ENCODE measurements around the gene CCNYL1. TPM values are rescaled to one million over a fixed set of nuclear protein-coding genes. Genes with fewer than 3 reads are reported as not detected.

Gene CCNYL1
- total and polyA plus RNA-seq, 2 donors (not counting 1 experiment from before 2014, with no cell fraction given) = 8.8 to 18.4 TPM

DNA sequence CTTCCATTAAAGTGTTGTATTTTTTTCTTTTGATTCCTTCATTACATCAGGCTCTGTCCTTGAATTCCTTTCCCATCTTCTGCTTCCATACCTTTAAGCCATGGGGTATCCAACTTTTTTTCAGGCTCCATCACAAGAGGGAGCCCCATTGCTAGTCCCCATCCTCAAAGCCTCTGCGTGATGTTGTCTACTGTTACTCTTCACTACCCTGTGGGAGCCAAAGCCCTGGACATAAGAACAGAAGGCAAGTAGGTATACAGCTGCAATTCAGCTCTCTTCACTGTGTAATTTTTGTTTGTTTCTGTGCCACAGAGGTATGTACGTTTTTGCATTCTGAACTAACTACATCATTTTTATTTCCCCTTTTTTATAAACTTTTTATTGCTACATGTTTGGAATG is 36.6 kb upstream of the CCNYL1 start:
- Histone ChIP-seq H3K36me3 (ENCODE audit: control insufficient read depth, insufficient read depth, low read length) (no peaks in the 10 kb centered on the region), H2AFZ (ENCODE audit: low read length) (no peak overlapping the region), H3K9ac (ENCODE audit: insufficient read depth, low read length) (no peak overlapping the region), H3K79me2 (ENCODE audit: control insufficient read depth, insufficient read depth, low read length) (no peaks in the 10 kb centered on the region), H4K20me1 (ENCODE audit: control insufficient read depth, extremely low read depth, insufficient read depth, low read length) (no peaks in the 10 kb centered on the region), H3K4me2 (ENCODE audit: extremely low read depth, insufficient read depth, low read length) (no peak overlapping the region), H3K4me3 (replicated peaks in 1 of 4; ENCODE audit: control extremely low read depth in 1 of 4, insufficient read depth in 1 of 4, low read depth in 3 of 4, low read length in 4 of 4) (no peak overlapping the region), H3K27me3 (ENCODE audit: control insufficient read depth, insufficient read depth, low read length) (no peaks in the 10 kb centered on the region), H3K9me3 (ENCODE audit: control insufficient read depth, insufficient read depth, low read depth, low read length) (no peaks in the 10 kb centered on the region), H3K4me1 (ENCODE audit: control insufficient read depth, extremely low read depth, insufficient read depth, low read length) (peaks cover 3% of the 10 kb centered on the region), H3K27ac (ENCODE audit: insufficient read depth, low read length) (no peak overlapping the region)
- TF ChIP-seq CTCF (conservative IDR thresholded peaks at IDR 0.05 in 1 of 2, IDR thresholded peaks at IDR 0.05 in 1 of 2; ENCODE audit: low read depth in 1 of 2, low read length in 2 of 2) (no peak), EZH2 (IDR thresholded peaks at IDR 0.05; ENCODE audit: low read length, missing control alignments) (no peak)
- DNase-seq (ENCODE audit: low read depth in 2 of 2) = no peak

DNA sequence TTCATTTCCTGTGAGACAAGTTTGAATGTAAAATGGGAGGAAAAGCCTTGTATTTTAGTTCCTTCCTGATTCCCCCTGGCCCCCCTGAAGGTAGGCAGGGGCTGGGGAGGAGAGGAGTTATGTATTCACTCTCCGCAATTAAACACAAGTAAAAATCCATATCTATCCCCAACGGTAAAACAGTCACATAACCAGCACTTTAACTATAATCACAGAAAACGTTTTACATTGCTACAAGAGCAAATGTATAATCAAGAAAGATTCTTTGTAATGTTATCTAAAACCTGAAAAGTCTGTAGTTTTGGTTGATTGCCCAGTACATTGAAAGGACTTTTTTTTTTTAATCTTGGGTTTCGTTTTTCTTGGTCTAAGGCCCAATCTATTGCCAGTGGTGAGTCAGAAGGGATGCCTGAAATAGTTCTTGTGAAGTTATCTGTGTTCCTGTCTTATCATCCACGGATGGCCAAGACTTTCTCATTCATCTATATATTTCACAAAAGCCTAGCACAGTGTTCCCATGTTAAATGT is 34.5 kb upstream of the CCNYL1 start:
- Histone ChIP-seq H3K4me1 (ENCODE audit: control insufficient read depth, extremely low read depth, insufficient read depth, low read length) (peaks cover 3% of the 10 kb centered on the region), H2AFZ (ENCODE audit: low read length) (no peak overlapping the region), H4K20me1 (ENCODE audit: control insufficient read depth, extremely low read depth, insufficient read depth, low read length) (no peaks in the 10 kb centered on the region), H3K4me3 (replicated peaks in 1 of 4; ENCODE audit: control extremely low read depth in 1 of 4, insufficient read depth in 1 of 4, low read depth in 3 of 4, low read length in 4 of 4) (no peak overlapping the region), H3K27ac (ENCODE audit: insufficient read depth, low read length) (no peak overlapping the region), H3K36me3 (ENCODE audit: control insufficient read depth, insufficient read depth, low read length) (no peaks in the 10 kb centered on the region), H3K4me2 (ENCODE audit: extremely low read depth, insufficient read depth, low read length) (peak overlapping the region; percentile 30), H3K79me2 (ENCODE audit: control insufficient read depth, insufficient read depth, low read length) (no peaks in the 10 kb centered on the region), H3K9me3 (ENCODE audit: control insufficient read depth, insufficient read depth, low read depth, low read length) (no peaks in the 10 kb centered on the region), H3K9ac (ENCODE audit: insufficient read depth, low read length) (no peak overlapping the region), H3K27me3 (ENCODE audit: control insufficient read depth, insufficient read depth, low read length) (no peaks in the 10 kb centered on the region)
- TF ChIP-seq CTCF (conservative IDR thresholded peaks at IDR 0.05 in 1 of 2, IDR thresholded peaks at IDR 0.05 in 1 of 2; ENCODE audit: low read depth in 1 of 2, low read length in 2 of 2) (no peak), EZH2 (IDR thresholded peaks at IDR 0.05; ENCODE audit: low read length, missing control alignments) (no peak)
- DNase-seq (ENCODE audit: low read depth in 2 of 2) = peak; percentile 74 to 92

DNA sequence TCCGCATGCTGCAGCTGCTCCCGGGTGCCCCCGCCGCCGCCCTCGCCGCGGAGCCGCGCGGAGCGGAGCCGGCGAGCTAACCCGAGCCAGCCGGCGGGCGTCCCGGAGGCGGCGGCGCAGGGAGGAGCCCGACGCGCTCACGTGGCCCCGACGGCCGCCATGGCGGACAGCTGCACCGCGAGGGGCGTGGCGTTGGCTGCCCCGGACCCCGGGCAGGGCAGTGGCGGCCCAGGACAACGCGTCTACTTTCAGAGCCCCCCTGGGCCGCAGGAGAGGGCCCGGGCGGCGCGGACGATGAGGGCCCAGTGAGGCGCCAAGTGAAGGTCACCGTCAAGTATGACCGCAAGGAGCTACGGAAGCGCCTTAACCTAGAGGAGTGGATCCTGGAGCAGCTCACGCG is 30.0 kb upstream of the CCNYL1 start:
- H3K4me3 ChIP-seq (replicated peaks in 1 of 4; ENCODE audit: control extremely low read depth in 1 of 4, insufficient read depth in 1 of 4, low read depth in 3 of 4, low read length in 4 of 4) = no peak overlapping the region
- no peak overlapping the region for H2AFZ ChIP-seq (ENCODE audit: low read length)
- H3K4me2 ChIP-seq (ENCODE audit: extremely low read depth, insufficient read depth, low read length) = no peak overlapping the region
- no peak for DNase-seq (ENCODE audit: low read depth in 2 of 2)
- H3K9me3 ChIP-seq (ENCODE audit: control insufficient read depth, insufficient read depth, low read depth, low read length) = no peaks in the 10 kb centered on the region
- H3K4me1 ChIP-seq (ENCODE audit: control insufficient read depth, extremely low read depth, insufficient read depth, low read length) = peaks cover 7% of the 10 kb centered on the region
- no peak overlapping the region for H3K27ac ChIP-seq (ENCODE audit: insufficient read depth, low read length)
- no peaks in the 10 kb centered on the region for H3K79me2 ChIP-seq (ENCODE audit: control insufficient read depth, insufficient read depth, low read length)
- H3K27me3 ChIP-seq (ENCODE audit: control insufficient read depth, insufficient read depth, low read length) = no peaks in the 10 kb centered on the region
- H3K36me3 ChIP-seq (ENCODE audit: control insufficient read depth, insufficient read depth, low read length) = no peaks in the 10 kb centered on the region
- H4K20me1 ChIP-seq (ENCODE audit: control insufficient read depth, extremely low read depth, insufficient read depth, low read length) = no peaks in the 10 kb centered on the region
- no peak overlapping the region for H3K9ac ChIP-seq (ENCODE audit: insufficient read depth, low read length)
- no peak for TF ChIP-seq EZH2 (IDR thresholded peaks at IDR 0.05; ENCODE audit: low read length, missing control alignments)
- TF ChIP-seq CTCF (conservative IDR thresholded peaks at IDR 0.05 in 1 of 2, IDR thresholded peaks at IDR 0.05 in 1 of 2; ENCODE audit: low read depth in 1 of 2, low read length in 2 of 2) = no peak

Measured in fibroblast of lung (primary cell).